ENCODE data around the gene C1orf232.

C1orf232 gene

DNA sequence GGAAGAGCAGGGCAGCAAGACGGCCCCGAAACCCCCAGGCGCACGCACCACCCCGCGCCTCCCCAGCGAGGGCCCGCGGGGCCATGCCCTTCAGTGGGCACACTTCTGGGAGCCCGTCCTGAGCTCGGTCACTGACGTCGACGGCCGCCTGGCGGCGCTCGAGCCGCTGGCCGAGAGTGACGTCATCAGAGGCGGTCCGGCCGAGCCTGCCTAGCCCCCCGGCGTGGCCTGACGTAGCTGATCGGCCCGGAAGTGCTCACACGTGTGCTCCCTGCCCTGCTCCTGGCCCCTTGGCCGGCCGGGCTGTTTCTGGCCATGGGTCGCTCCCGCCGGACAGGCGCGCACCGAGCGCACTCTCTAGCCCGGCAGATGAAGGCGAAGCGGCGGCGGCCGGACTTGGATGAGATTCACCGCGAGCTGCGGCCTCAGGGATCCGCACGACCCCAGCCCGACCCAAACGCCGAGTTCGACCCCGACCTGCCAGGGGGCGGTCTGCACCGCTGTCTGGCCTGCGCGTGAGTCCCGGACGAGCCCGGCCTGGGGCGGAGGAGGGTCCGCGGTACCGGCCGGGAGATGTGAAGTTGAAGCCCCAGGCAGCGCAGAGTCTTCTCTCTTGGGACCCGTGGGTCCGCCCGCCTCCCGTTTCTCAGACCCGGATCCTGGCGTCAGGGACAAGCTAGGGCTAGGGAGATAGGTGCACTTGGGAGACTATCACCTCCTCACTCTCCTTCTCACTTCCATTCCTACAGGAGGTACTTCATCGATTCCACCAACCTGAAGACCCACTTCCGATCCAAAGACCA lies 1.1 kb upstream of the C1orf232 start, which contains the start of gene ZNF593 (continued):
- TF ChIP-seq ZNF18 (tag by site-specific recombination; IDR thresholded peaks at IDR 0.05), result 0 out of 2 replicates have a peak, but pooled peaks have one; percentile 52
- TF ChIP-seq MEIS1 (CRISPR knock-in tag; IDR thresholded peaks at IDR 0.05; ENCODE audit: borderline replicate concordance), result no peak
- TF ChIP-seq ZNF580 (tag by site-specific recombination; IDR thresholded peaks at IDR 0.05), result no peak; the same call in 1 of the 2 replicates
- TF ChIP-seq ZFP3 (tag by site-specific recombination; IDR thresholded peaks at IDR 0.05; ENCODE audit: low read depth), result no peak
- peak; percentile 84 for TF ChIP-seq TSHZ1 (tag by site-specific recombination; IDR thresholded peaks at IDR 0.05; ENCODE audit: borderline replicate concordance)
- TF ChIP-seq ZNF26 (tag by site-specific recombination; IDR thresholded peaks at IDR 0.05), result no peak
- peak; percentile 99 for TF ChIP-seq HIC1 (tag by site-specific recombination; IDR thresholded peaks at IDR 0.05)
- no peak for TF ChIP-seq ZNF626 (tag by site-specific recombination; IDR thresholded peaks at IDR 0.05)
- TF ChIP-seq ZNF544 (tag by site-specific recombination; IDR thresholded peaks at IDR 0.05), result no peak
- TF ChIP-seq ZNF214 (tag by site-specific recombination; IDR thresholded peaks at IDR 0.05; ENCODE audit: borderline replicate concordance), result no peak
- peak; percentile 100 for TF ChIP-seq ATF2 (tag by site-specific recombination; IDR thresholded peaks at IDR 0.05; ENCODE audit: low read depth)
- TF ChIP-seq, protein P1, sequence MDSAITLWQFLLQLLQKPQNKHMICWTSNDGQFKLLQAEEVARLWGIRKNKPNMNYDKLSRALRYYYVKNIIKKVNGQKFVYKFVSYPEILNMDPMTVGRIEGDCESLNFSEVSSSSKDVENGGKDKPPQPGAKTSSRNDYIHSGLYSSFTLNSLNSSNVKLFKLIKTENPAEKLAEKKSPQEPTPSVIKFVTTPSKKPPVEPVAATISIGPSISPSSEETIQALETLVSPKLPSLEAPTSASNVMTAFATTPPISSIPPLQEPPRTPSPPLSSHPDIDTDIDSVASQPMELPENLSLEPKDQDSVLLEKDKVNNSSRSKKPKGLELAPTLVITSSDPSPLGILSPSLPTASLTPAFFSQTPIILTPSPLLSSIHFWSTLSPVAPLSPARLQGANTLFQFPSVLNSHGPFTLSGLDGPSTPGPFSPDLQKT (IDR thresholded peaks at IDR 0.05; ENCODE audit: borderline replicate concordance, low read depth, low read length), result no peak; the same call in 1 of the 2 replicates
- 0 out of 2 replicates have a peak, but pooled peaks have one; percentile 27 for TF ChIP-seq ZNF239 (tag by site-specific recombination; IDR thresholded peaks at IDR 0.05)
- peak; percentile 97 for TF ChIP-seq GLIS1 (tag by site-specific recombination; IDR thresholded peaks at IDR 0.05)
- TF ChIP-seq, protein P2, sequence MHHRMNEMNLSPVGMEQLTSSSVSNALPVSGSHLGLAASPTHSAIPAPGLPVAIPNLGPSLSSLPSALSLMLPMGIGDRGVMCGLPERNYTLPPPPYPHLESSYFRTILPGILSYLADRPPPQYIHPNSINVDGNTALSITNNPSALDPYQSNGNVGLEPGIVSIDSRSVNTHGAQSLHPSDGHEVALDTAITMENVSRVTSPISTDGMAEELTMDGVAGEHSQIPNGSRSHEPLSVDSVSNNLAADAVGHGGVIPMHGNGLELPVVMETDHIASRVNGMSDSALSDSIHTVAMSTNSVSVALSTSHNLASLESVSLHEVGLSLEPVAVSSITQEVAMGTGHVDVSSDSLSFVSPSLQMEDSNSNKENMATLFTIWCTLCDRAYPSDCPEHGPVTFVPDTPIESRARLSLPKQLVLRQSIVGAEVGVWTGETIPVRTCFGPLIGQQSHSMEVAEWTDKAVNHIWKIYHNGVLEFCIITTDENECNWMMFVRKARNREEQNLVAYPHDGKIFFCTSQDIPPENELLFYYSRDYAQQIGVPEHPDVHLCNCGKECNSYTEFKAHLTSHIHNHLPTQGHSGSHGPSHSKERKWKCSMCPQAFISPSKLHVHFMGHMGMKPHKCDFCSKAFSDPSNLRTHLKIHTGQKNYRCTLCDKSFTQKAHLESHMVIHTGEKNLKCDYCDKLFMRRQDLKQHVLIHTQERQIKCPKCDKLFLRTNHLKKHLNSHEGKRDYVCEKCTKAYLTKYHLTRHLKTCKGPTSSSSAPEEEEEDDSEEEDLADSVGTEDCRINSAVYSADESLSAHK (tag by site-specific recombination; IDR thresholded peaks at IDR 0.05), result peak; percentile 61
- no peak for TF ChIP-seq ZNF10 (tag by site-specific recombination; IDR thresholded peaks at IDR 0.05)
- TF ChIP-seq ZNF510 (tag by site-specific recombination; IDR thresholded peaks at IDR 0.05; ENCODE audit: insufficient replicate concordance), result no peak
- no peak for TF ChIP-seq HOXD13 (CRISPR knock-in tag; IDR thresholded peaks at IDR 0.05; ENCODE audit: borderline replicate concordance)
- TF ChIP-seq, protein P3, sequence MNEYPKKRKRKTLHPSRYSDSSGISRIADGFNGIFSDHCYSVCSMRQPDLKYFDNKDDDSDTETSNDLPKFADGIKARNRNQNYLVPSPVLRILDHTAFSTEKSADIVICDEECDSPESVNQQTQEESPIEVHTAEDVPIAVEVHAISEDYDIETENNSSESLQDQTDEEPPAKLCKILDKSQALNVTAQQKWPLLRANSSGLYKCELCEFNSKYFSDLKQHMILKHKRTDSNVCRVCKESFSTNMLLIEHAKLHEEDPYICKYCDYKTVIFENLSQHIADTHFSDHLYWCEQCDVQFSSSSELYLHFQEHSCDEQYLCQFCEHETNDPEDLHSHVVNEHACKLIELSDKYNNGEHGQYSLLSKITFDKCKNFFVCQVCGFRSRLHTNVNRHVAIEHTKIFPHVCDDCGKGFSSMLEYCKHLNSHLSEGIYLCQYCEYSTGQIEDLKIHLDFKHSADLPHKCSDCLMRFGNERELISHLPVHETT (tag by site-specific recombination; IDR thresholded peaks at IDR 0.05), result peak; percentile 83
- peak; percentile 86 for TF ChIP-seq ZNF600 (tag by site-specific recombination; IDR thresholded peaks at IDR 0.05)
- no peak for TF ChIP-seq ZNF211 (tag by site-specific recombination; IDR thresholded peaks at IDR 0.05; ENCODE audit: low read depth)

Data from HEK293 (cell line).